ENCODE results near the gene ATP6V1C2. TPM values are rescaled to one million over a fixed set of nuclear protein-coding genes. Genes with fewer than 3 reads are reported as not detected.

The ATP6V1C2 gene
- total RNA-seq, 1 experiment from 2014 or later: 2.0 TPM

- intact Hi-C loops (cut with micrococcal nuclease): no loop called here
Observed at GRCh38 chr2:10755621-10756020, 34.2 kb downstream of the ATP6V1C2 start.

More at GRCh38 chr2:10755621-10756020, 34.2 kb downstream of the ATP6V1C2 start:
- Histone ChIP-seq H3K9me2 (ENCODE audit: insufficient read depth) (no peaks in the 10 kb centered on the region), H3K9me3 (ENCODE audit: control insufficient read depth in 1 of 2, insufficient read depth in 1 of 2, low read depth in 1 of 2, low read length in 2 of 2) (no peaks in the 10 kb centered on the region), H3K27me3 (ENCODE audit: insufficient read depth, low read length) (no peaks in the 10 kb centered on the region), H3K4me3 (replicated peaks in 1 of 2; ENCODE audit: low read depth in 1 of 2, low read length in 2 of 2) (no peak overlapping the region), H3K79me2 (ENCODE audit: insufficient read depth, low read length) (no peaks in the 10 kb centered on the region), H3K9ac (ENCODE audit: low read length) (no peak overlapping the region), H4K20me1 (ENCODE audit: insufficient read depth) (no peaks in the 10 kb centered on the region), H3K4me2 (ENCODE audit: low read length) (no peak overlapping the region), H2AFZ (ENCODE audit: low read depth, low read length, poor library complexity, severe bottlenecking) (no peak overlapping the region), H3K4me1 (ENCODE audit: control insufficient read depth in 1 of 2, insufficient read depth in 2 of 2, low read length in 2 of 2) (peaks cover 6 to 8% of the 10 kb centered on the region in 2 experiments; a peak in 2 of 4 replicates), H3K27ac (ENCODE audit: low read depth, low read length) (no peak overlapping the region), H3K36me3 (ENCODE audit: control insufficient read depth in 1 of 2, insufficient read depth in 2 of 2, low read length in 2 of 2) (no peaks in the 10 kb centered on the region)
- ChIA-PET CTCF (no interaction called here), POLR2A (no interaction called here), RAD21 (ENCODE audit: low non-redundant PET in 1 of 2, low total read pairs in 2 of 2, uncharacterized antibody in 2 of 2, unreplicated experiment in 2 of 2) (no interaction called here)
- no TSS peak for BruUV-seq (replicated peaks)
- no peak for TF ChIP-seq CEBPB (IDR thresholded peaks at IDR 0.05; ENCODE audit: low read depth)
- no peak for TF ChIP-seq EZH2 (IDR thresholded peaks at IDR 0.05)
- TF ChIP-seq RAD21 (IDR thresholded peaks at IDR 0.05; ENCODE audit: low read depth): no peak
- no peak for TF ChIP-seq ZFX (IDR thresholded peaks at IDR 0.05)
- TF ChIP-seq REST (IDR thresholded peaks at IDR 0.05; ENCODE audit: low read depth): no peak
- TF ChIP-seq, protein P1, sequence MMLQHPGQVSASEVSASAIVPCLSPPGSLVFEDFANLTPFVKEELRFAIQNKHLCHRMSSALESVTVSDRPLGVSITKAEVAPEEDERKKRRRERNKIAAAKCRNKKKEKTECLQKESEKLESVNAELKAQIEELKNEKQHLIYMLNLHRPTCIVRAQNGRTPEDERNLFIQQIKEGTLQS (IDR thresholded peaks at IDR 0.05): no peak
- no peak for TF ChIP-seq ELF1 (IDR thresholded peaks at IDR 0.05; ENCODE audit: borderline replicate concordance, low read depth)
- no peak for TF ChIP-seq FOSL1 (IDR thresholded peaks at IDR 0.05; ENCODE audit: low read depth)
- TF ChIP-seq SIN3A (IDR thresholded peaks at IDR 0.05; ENCODE audit: low read depth): no peak
- TF ChIP-seq, protein P2, sequence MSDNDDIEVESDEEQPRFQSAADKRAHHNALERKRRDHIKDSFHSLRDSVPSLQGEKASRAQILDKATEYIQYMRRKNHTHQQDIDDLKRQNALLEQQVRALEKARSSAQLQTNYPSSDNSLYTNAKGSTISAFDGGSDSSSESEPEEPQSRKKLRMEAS (IDR thresholded peaks at IDR 0.05): no peak
- no peak for TF ChIP-seq TCF7L2 (IDR thresholded peaks at IDR 0.05; ENCODE audit: borderline replicate concordance, extremely low read depth, insufficient read depth, insufficient read length)
- TF ChIP-seq SRF (IDR thresholded peaks at IDR 0.05; ENCODE audit: low read depth): no peak
- TF ChIP-seq ZBTB33 (IDR thresholded peaks at IDR 0.05; ENCODE audit: extremely low read depth, insufficient replicate concordance, low read length): no peak
- ATAC-seq (no peak), DNase-seq (ENCODE audit: low read depth, low spot score) (no peak)

Data from HCT116 (cell line).